Measurements from ENCODE around the gene TC2N. TPM values are rescaled to one million over a fixed set of nuclear protein-coding genes. Genes with fewer than 3 reads are reported as not detected.

The TC2N gene
- total RNA-seq, 1 donor from 2014 or later = 50.3 TPM

GRCh38 chr14:91729756-91730155 lies 137.6 kb downstream of the TC2N start:
- Histone ChIP-seq H3K27ac (no peak overlapping the region), H3K36me3 (no peaks in the 10 kb centered on the region), H3K9me3 (no peaks in the 10 kb centered on the region), H3K27me3 (no peaks in the 10 kb centered on the region), H3K4me3 (no peak overlapping the region), H3K4me1 (no peaks in the 10 kb centered on the region)
- DNase-seq (ENCODE audit: extremely low spot score in 2 of 2) = no peak
- TF ChIP-seq CTCF (IDR thresholded peaks at IDR 0.05) (no peak), POLR2AphosphoS5 (IDR thresholded peaks at IDR 0.05; ENCODE audit: insufficient read depth in 1 of 2, low read depth in 1 of 2) (no peak)
- intact Hi-C loops (cut with DNase I) = no loop called here

Other genes starting within 250 kb of the TC2N start
- 5.2 TPM for gene CATSPERB, start 135.4 kb downstream of the TC2N start, total RNA-seq
- gene FBLN5, start 80.2 kb upstream of the TC2N start, total RNA-seq = 240 TPM
- gene TRIP11, start 172.5 kb upstream of the TC2N start, total RNA-seq = 27.0 TPM
- gene ATXN3, start 239.0 kb upstream of the TC2N start, total RNA-seq = 37.8 TPM